CD1c-positive myeloid dendritic cell (primary cell): ENCODE data around the gene AKAP13.

ENCODE experiments used
- DNase-seq: peaks from one replicate; pipeline ENCODE4 v3.0.0-alpha.2; 2016; ENCODE audit errors: extremely low spot score

AKAP13 gene

GRCh38 chr15:85386261-85386660 is 5.9 kb downstream of the AKAP13 start:
- DNase-seq: no peak

GRCh38 chr15:85388566-85389305 is 8.3 kb downstream of the AKAP13 start:
- DNase-seq: no peak

GRCh38 chr15:85389306-85389650 is 8.9 kb downstream of the AKAP13 start:
- no peak for DNase-seq

- DNase-seq: no peak
These were observed 9.4 kb downstream of the AKAP13 start for GRCh38 chr15:85389772-85390171.

GRCh38 chr15:85393210-85393609 is 12.8 kb downstream of the AKAP13 start:
- no peak for DNase-seq

GRCh38 chr15:85394554-85395333 is 14.3 kb downstream of the AKAP13 start:
- DNase-seq: no peak

GRCh38 chr15:85396554-85396953 is 16.2 kb downstream of the AKAP13 start:
- no peak for DNase-seq

GRCh38 chr15:85397151-85397550 is 16.7 kb downstream of the AKAP13 start:
- no peak for DNase-seq

- DNase-seq: no peak
These were observed 17.5 kb downstream of the AKAP13 start for GRCh38 chr15:85397926-85398325.

- DNase-seq: no peak
These were observed 18.4 kb downstream of the AKAP13 start for GRCh38 chr15:85398822-85399221.

GRCh38 chr15:85399627-85400026 is 19.2 kb downstream of the AKAP13 start:
- DNase-seq: no peak

GRCh38 chr15:85400606-85401005 is 20.2 kb downstream of the AKAP13 start:
- no peak for DNase-seq

GRCh38 chr15:85401108-85401774 is 20.8 kb downstream of the AKAP13 start:
- DNase-seq: no peak

- peak; percentile 17 for DNase-seq
These were observed 21.9 kb downstream of the AKAP13 start for GRCh38 chr15:85402195-85402881.

- no peak for DNase-seq
These were observed 23.3 kb downstream of the AKAP13 start for GRCh38 chr15:85403745-85404144.

- DNase-seq: peak; percentile 30
These were observed 23.9 kb downstream of the AKAP13 start for GRCh38 chr15:85404176-85404917.

- DNase-seq: no peak
These were observed 24.8 kb downstream of the AKAP13 start for GRCh38 chr15:85404918-85405866.

GRCh38 chr15:85406916-85407315 is 26.5 kb downstream of the AKAP13 start:
- no peak for DNase-seq

- peak; percentile 79 for DNase-seq
These were observed 27.2 kb downstream of the AKAP13 start for GRCh38 chr15:85407421-85408269.
